ENCODE results near the gene KDM4D. TPM values are rescaled to one million over a fixed set of nuclear protein-coding genes. Genes with fewer than 3 reads are reported as not detected.

KDM4D gene
- total RNA-seq, 4 donors from 2014 or later, result 0.54 TPM; not detected in 3

- no peaks in the 10 kb centered on the region for H3K27me3 ChIP-seq
- no peak for TF ChIP-seq CTCF (IDR thresholded peaks at IDR 0.05)
- TF ChIP-seq POLR2A (IDR thresholded peaks at IDR 0.05), result no peak
- no peak for DNase-seq
- no peak overlapping the region for H3K4me3 ChIP-seq
- H3K9me3 ChIP-seq, result no peaks in the 10 kb centered on the region
- H3K36me3 ChIP-seq, result peaks cover 0 to 62% (median under 1%) of the 10 kb centered on the region in 3 donors
- no peaks in the 10 kb centered on the region for H3K4me1 ChIP-seq
- H3K27ac ChIP-seq, result no peak overlapping the region
These were observed 13.0 kb upstream of the KDM4D start for GRCh38 chr11:94960488-94960887.

GRCh38 chr11:94961255-94961654 is 12.3 kb upstream of the KDM4D start:
- H3K27me3 ChIP-seq, result no peaks in the 10 kb centered on the region
- no peak for TF ChIP-seq CTCF (IDR thresholded peaks at IDR 0.05)
- TF ChIP-seq POLR2A (IDR thresholded peaks at IDR 0.05), result no peak
- no peak for DNase-seq
- H3K4me1 ChIP-seq, result no peaks in the 10 kb centered on the region
- H3K4me3 ChIP-seq, result no peak overlapping the region
- H3K9me3 ChIP-seq, result no peaks in the 10 kb centered on the region
- no peak overlapping the region for H3K27ac ChIP-seq
- peaks cover 0 to 70% (median 3%) of the 10 kb centered on the region in 3 donors for H3K36me3 ChIP-seq

- Histone ChIP-seq H3K36me3 (peaks cover 0 to 99% (median 3%) of the 10 kb centered on the region in 3 donors), H3K27me3 (no peaks in the 10 kb centered on the region), H3K27ac (no peak overlapping the region), H3K4me1 (no peaks in the 10 kb centered on the region), H3K9me3 (no peaks in the 10 kb centered on the region), H3K4me3 (no peak overlapping the region)
- DNase-seq, result no peak
- TF ChIP-seq POLR2A (IDR thresholded peaks at IDR 0.05) (no peak), CTCF (IDR thresholded peaks at IDR 0.05) (no peak)
These were observed 8.6 kb upstream of the KDM4D start for GRCh38 chr11:94964934-94965333.

GRCh38 chr11:94968334-94968958 is 5.1 kb upstream of the KDM4D start:
- Histone ChIP-seq H3K27me3 (no peaks in the 10 kb centered on the region), H3K36me3 (peaks cover 0 to 84% (median 3%) of the 10 kb centered on the region in 3 donors), H3K4me3 (no peak overlapping the region), H3K27ac (no peak overlapping the region), H3K9me3 (no peaks in the 10 kb centered on the region), H3K4me1 (peaks cover 0 to 15% (median 0%) of the 10 kb centered on the region in 4 donors)
- DNase-seq, result no peak
- TF ChIP-seq POLR2A (IDR thresholded peaks at IDR 0.05) (no peak), CTCF (IDR thresholded peaks at IDR 0.05) (peak in 5 of 6 experiments; percentile 17 to 34 (median 29))

GRCh38 chr11:94972700-94973098 is 810 bp upstream of the KDM4D start:
- TF ChIP-seq CTCF (IDR thresholded peaks at IDR 0.05) (no peak), POLR2A (IDR thresholded peaks at IDR 0.05) (no peak)
- Histone ChIP-seq H3K9me3 (no peaks in the 10 kb centered on the region), H3K4me3 (peak overlapping the region; percentile 74 to 86 (median 80)), H3K27ac (peak overlapping the region in 3 of 4 donors; percentile 68 to 78 (median 75)), H3K36me3 (peaks cover 0 to 41% (median 0%) of the 10 kb centered on the region in 3 donors), H3K4me1 (peaks cover 0 to 15% (median 0%) of the 10 kb centered on the region in 4 donors), H3K27me3 (no peaks in the 10 kb centered on the region)
- no peak for DNase-seq
